ENCODE results near the gene MYT1. TPM values are rescaled to one million over a fixed set of nuclear protein-coding genes. Genes with fewer than 3 reads are reported as not detected.

Gene MYT1
- total and polyA plus RNA-seq, 2 of the 8 experiments (the other 6 are each of a cell fraction or from before 2014, with no cell fraction given): 0.63 to 2.0 TPM

- TF ChIP-seq EZH2 (IDR thresholded peaks at IDR 0.05; ENCODE audit: low read depth, low read length, severe bottlenecking): no peak
- no peak for TF ChIP-seq PHF8 (conservative IDR thresholded peaks at IDR 0.05; ENCODE audit: low read depth, low read length)
Observed at GRCh38 chr20:64220891-64221527, 56.8 kb downstream of the MYT1 start (continued).

Data from H1 (cell line).